GM23338 (cell line): Measurements from ENCODE around the gene UVRAG. TPM values are rescaled to one million over a fixed set of nuclear protein-coding genes. Genes with fewer than 3 reads are reported as not detected.

Experiments
- ATAC-seq: fragments of 200-7000 bp; cut with Tn5 transposase; 3 replicates; pipeline ENCODE4 v1.9.1; 2020
- DNase-seq: peaks from one replicate; pipeline ENCODE4 v3.0.0-alpha.2; 2015; ENCODE audit warnings: low spot score
- H2AFZ ChIP-seq: fragments of 200-600 bp; sonication (generic); 2 replicates; pipeline ENCODE4 v1.8.0; 2016; ENCODE audit warnings: antibody characterized with exemption, mild to moderate bottlenecking, moderate library complexity
- H3F3A ChIP-seq: fragments of 200-600 bp; sonication (generic); replicated peaks from 2 replicates; pipeline ENCODE4 v1.8.0; 2017; ENCODE audit warnings: antibody characterized with exemption, mixed run types, low read depth
- H3K27ac ChIP-seq: fragments of 200-600 bp; sonication (generic); 2 replicates; pipeline ENCODE4 v1.6.1; 2016; ENCODE audit warnings: low read depth
- H3K27me3 ChIP-seq: fragments of 200-600 bp; sonication (generic); 2 replicates; pipeline ENCODE4 v1.8.0; 2016; ENCODE audit warnings: mild to moderate bottlenecking, mixed run types, moderate library complexity; ENCODE audit not compliant: insufficient read depth
- H3K36me3 ChIP-seq: fragments of 200-600 bp; sonication (generic); 2 replicates; pipeline ENCODE4 v1.8.0; 2016; ENCODE audit warnings: mild to moderate bottlenecking; ENCODE audit not compliant: insufficient read depth
- H3K4me1 ChIP-seq: fragments of 200-600 bp; sonication (generic); 2 replicates; pipeline ENCODE4 v1.8.0; 2016; ENCODE audit warnings: mild to moderate bottlenecking, moderate library complexity; ENCODE audit not compliant: insufficient read depth
- H3K4me2 ChIP-seq: fragments of 200-600 bp; sonication (generic); 2 replicates; pipeline ENCODE4 v1.7.1; 2017; ENCODE audit warnings: mixed run types
- H3K4me3 ChIP-seq: fragments of 200-600 bp; sonication (generic); 2 replicates; pipeline ENCODE4 v1.6.1; 2016; ENCODE audit warnings: mixed run types
- H3K79me2 ChIP-seq: fragments of 200-600 bp; sonication (generic); replicated peaks from 2 replicates; pipeline ENCODE4 v1.8.0; 2017; ENCODE audit warnings: mild to moderate bottlenecking; ENCODE audit not compliant: insufficient read depth
- H3K9me2 ChIP-seq: fragments of 200-600 bp; sonication (generic); 2 replicates; pipeline ENCODE4 v1.8.0; 2017; ENCODE audit not compliant: insufficient read depth
- H4K20me1 ChIP-seq: fragments of 200-600 bp; sonication (generic); replicated peaks from 2 replicates; pipeline ENCODE4 v1.8.0; 2017; ENCODE audit warnings: mild to moderate bottlenecking; ENCODE audit not compliant: insufficient read depth
- H3K27ac Mint-ChIP-seq: 2 replicates; pipeline ENCODE4 v1.8.0; 2020; ENCODE audit warnings: inconsistent platforms, mild to moderate bottlenecking, moderate library complexity, mixed read lengths
- H3K27me3 Mint-ChIP-seq: 3 replicates; pipeline ENCODE4 v1.8.0; 2022; ENCODE audit warnings: low read depth, mild to moderate bottlenecking, moderate library complexity, mixed read lengths, inconsistent platforms; ENCODE audit not compliant: insufficient read depth, poor library complexity
- H3K36me3 Mint-ChIP-seq: 3 replicates; pipeline ENCODE4 v1.8.0; 2021; ENCODE audit warnings: low read depth, mild to moderate bottlenecking, inconsistent platforms, moderate library complexity, mixed read lengths
- H3K4me1 Mint-ChIP-seq: 3 replicates; pipeline ENCODE4 v1.8.0; 2020; ENCODE audit warnings: mild to moderate bottlenecking, inconsistent platforms, mixed read lengths
- H3K4me3 Mint-ChIP-seq: 3 replicates; pipeline ENCODE4 v1.8.0; 2021; ENCODE audit warnings: moderate library complexity, mild to moderate bottlenecking, inconsistent platforms, mixed read lengths
- H3K9me3 Mint-ChIP-seq: 3 replicates; pipeline ENCODE4 v1.8.0; 2020; ENCODE audit warnings: moderate library complexity, mild to moderate bottlenecking, inconsistent platforms, mixed read lengths
- JUNB ChIP-seq: IDR thresholded peaks from one replicate; pipeline ENCODE4 v1.6.1; 2016; ENCODE audit warnings: antibody characterized with exemption; ENCODE audit not compliant: unreplicated experiment
- STAT1 ChIP-seq: IDR thresholded peaks from one replicate; pipeline ENCODE4 v1.6.1; 2016; ENCODE audit warnings: antibody characterized with exemption; ENCODE audit not compliant: unreplicated experiment
- ZNF114 ChIP-seq: fragments of 250-450 bp; sonication (Bioruptor Pico); IDR thresholded peaks from 2 replicates; pipeline ENCODE4 v1.5.0; 2020; ENCODE audit warnings: mild to moderate bottlenecking, moderate library complexity
- ZNF331 ChIP-seq: fragments of 250-450 bp; sonication (Bioruptor Pico); IDR thresholded peaks from 2 replicates; pipeline ENCODE4 v1.5.0; 2020; ENCODE audit warnings: low read depth, mild to moderate bottlenecking, moderate library complexity
- ZNF462 ChIP-seq: fragments of 250-450 bp; sonication (Bioruptor Pico); IDR thresholded peaks from 2 replicates; pipeline ENCODE4 v1.5.0; 2020; ENCODE audit warnings: mild to moderate bottlenecking, moderate library complexity
- polyA plus RNA-seq: library from polyadenylated mRNA; unstranded; fragments of >200 nt; fragmentation: Nextera tagmentation; extraction: Ambion mirVana; gene quantifications from 2 replicates; pipeline ENCODE4 v1.2.1, GENCODE V29; 2016
- total RNA-seq: library from RNA; depleted of rRNA; stranded (reverse); fragments of >200 nt; shearing (Covaris generic); gene quantifications from 2 replicates; pipeline ENCODE4 v1.2.3, GENCODE V29; 2014
- TF ChIP-seq, protein P1 (sequence below): IDR thresholded peaks from 2 replicates; pipeline ENCODE4 v1.6.1; 2016; ENCODE audit warnings: antibody characterized with exemption

Gene UVRAG
- total and polyA plus RNA-seq, 2 experiments from 2014 or later: 15.3 to 17.4 TPM

DNA sequence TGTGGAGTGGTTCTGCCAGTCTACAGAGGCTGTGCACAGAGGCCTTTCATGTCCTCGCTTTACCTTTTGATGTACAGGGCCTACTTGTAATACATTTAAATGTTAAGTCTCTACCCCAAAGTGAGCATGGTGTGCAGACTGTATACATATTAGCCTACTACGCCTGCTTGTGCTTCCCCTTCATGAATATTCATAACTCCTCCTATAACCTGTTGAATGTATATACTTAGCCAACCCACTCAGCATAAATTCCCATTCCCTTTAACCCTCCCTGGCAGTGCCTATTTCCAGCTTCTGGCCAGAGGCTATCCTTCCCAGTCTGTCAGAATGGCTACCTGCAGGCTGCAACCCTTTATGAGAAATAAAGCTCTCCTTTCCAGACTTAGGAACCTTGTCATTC, 275.2 kb downstream of the UVRAG start:
- H3K27ac ChIP-seq: no peak overlapping the region
- no peak overlapping the region for H3K4me2 ChIP-seq
- H4K20me1 ChIP-seq: no peaks in the 10 kb centered on the region
- H3K36me3 Mint-ChIP-seq: peaks cover 14% of the 10 kb centered on the region; the same call in 2 of the 3 replicates
- peaks cover 14% of the 10 kb centered on the region; the same call in 2 of the 3 replicates for H3K9me3 Mint-ChIP-seq
- H3K27me3 ChIP-seq: no peaks in the 10 kb centered on the region
- no peak overlapping the region for H3K27ac Mint-ChIP-seq
- ATAC-seq (no peak), DNase-seq (no peak)
- no peak overlapping the region for H3K4me3 Mint-ChIP-seq
- H3K4me1 Mint-ChIP-seq: peaks cover 30% of the 10 kb centered on the region
- no peaks in the 10 kb centered on the region for H3K36me3 ChIP-seq
- H3K4me1 ChIP-seq: peaks cover 16% of the 10 kb centered on the region
- H3F3A ChIP-seq: no peaks in the 10 kb centered on the region
- H3K27me3 Mint-ChIP-seq: no peaks in the 10 kb centered on the region
- H3K4me3 ChIP-seq: no peak overlapping the region
- no peaks in the 10 kb centered on the region for H3K9me2 ChIP-seq
- H3K79me2 ChIP-seq: no peaks in the 10 kb centered on the region
- no peak overlapping the region for H2AFZ ChIP-seq
- no peak for TF ChIP-seq ZNF462 (CRISPR knock-in tag)

- Histone ChIP-seq H3K4me3 (no peak overlapping the region), H2AFZ (no peak overlapping the region), H3K27me3 (no peaks in the 10 kb centered on the region), H3F3A (no peaks in the 10 kb centered on the region), H3K4me1 (peaks cover 13% of the 10 kb centered on the region), H3K36me3 (no peaks in the 10 kb centered on the region), H3K4me2 (no peak overlapping the region), H4K20me1 (no peaks in the 10 kb centered on the region), H3K9me2 (no peaks in the 10 kb centered on the region), H3K79me2 (no peaks in the 10 kb centered on the region), H3K27ac (no peak overlapping the region)
- Mint-ChIP-seq H3K27ac (no peak overlapping the region), H3K9me3 (peaks cover 14% of the 10 kb centered on the region; the same call in 2 of the 3 replicates), H3K36me3 (peaks cover 14% of the 10 kb centered on the region; the same call in 2 of the 3 replicates), H3K27me3 (no peaks in the 10 kb centered on the region), H3K4me1 (peaks cover 25% of the 10 kb centered on the region), H3K4me3 (no peak overlapping the region)
- DNase-seq: no peak
- no peak for ATAC-seq
- no peak for TF ChIP-seq ZNF331
- TF ChIP-seq JUNB: no peak
- TF ChIP-seq STAT1: no peak
- TF ChIP-seq, protein P1, sequence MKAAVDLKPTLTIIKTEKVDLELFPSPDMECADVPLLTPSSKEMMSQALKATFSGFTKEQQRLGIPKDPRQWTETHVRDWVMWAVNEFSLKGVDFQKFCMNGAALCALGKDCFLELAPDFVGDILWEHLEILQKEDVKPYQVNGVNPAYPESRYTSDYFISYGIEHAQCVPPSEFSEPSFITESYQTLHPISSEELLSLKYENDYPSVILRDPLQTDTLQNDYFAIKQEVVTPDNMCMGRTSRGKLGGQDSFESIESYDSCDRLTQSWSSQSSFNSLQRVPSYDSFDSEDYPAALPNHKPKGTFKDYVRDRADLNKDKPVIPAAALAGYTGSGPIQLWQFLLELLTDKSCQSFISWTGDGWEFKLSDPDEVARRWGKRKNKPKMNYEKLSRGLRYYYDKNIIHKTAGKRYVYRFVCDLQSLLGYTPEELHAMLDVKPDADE: no peak
- TF ChIP-seq ZNF114 (CRISPR knock-in tag): no peak
Measured at GRCh38 chr11:76090821-76091220, 275.8 kb downstream of the UVRAG start.
